Loucy (cell line): ENCODE results near the gene FGFR3.

ENCODE experiments used
- H2AFZ ChIP-seq: fragments of 200-600 bp; sonication (generic); 2 replicates; pipeline ENCODE4 v1.6.0; 2016; ENCODE audit warnings: antibody characterized with exemption, mild to moderate bottlenecking, low read length, moderate library complexity
- H3F3A ChIP-seq: fragments of 200-600 bp; 2 replicates; pipeline ENCODE4 v1.6.0; 2016; ENCODE audit warnings: antibody characterized with exemption, low read depth, mild to moderate bottlenecking
- H3K27me3 ChIP-seq: fragments of 200-600 bp; sonication (generic); 2 replicates; pipeline ENCODE4 v1.6.1; 2014; ENCODE audit warnings: low read length, mild to moderate bottlenecking; ENCODE audit not compliant: insufficient read depth, poor library complexity, severe bottlenecking
- H3K36me3 ChIP-seq: fragments of 200-600 bp; sonication (generic); 2 replicates; pipeline ENCODE4 v1.6.1; 2016; ENCODE audit warnings: low read length; ENCODE audit not compliant: insufficient read depth
- H3K4me1 ChIP-seq: fragments of 200-600 bp; sonication (generic); 2 replicates; pipeline ENCODE4 v1.5.1; 2014; ENCODE audit warnings: low read length, mild to moderate bottlenecking; ENCODE audit not compliant: insufficient read depth, poor library complexity, severe bottlenecking
- H3K4me2 ChIP-seq: fragments of 200-600 bp; sonication (generic); 2 replicates; pipeline ENCODE4 v1.6.0; 2014; ENCODE audit warnings: antibody characterized with exemption, low read length, low read depth, mild to moderate bottlenecking; ENCODE audit not compliant: poor library complexity, severe bottlenecking
- H3K4me3 ChIP-seq: fragments of 200-600 bp; sonication (generic); 2 replicates; pipeline ENCODE4 v1.5.1; 2014; ENCODE audit warnings: low read length, mild to moderate bottlenecking, mixed read lengths; ENCODE audit not compliant: poor library complexity, severe bottlenecking
- H3K79me2 ChIP-seq: fragments of 200-600 bp; sonication (generic); 2 replicates; pipeline ENCODE4 v1.6.1; 2014; ENCODE audit warnings: low read length; ENCODE audit not compliant: insufficient read depth
- H3K9ac ChIP-seq: fragments of 200-600 bp; sonication (generic); 2 replicates; pipeline ENCODE4 v1.6.0; 2014; ENCODE audit warnings: mild to moderate bottlenecking, low read depth, low read length, moderate library complexity; ENCODE audit not compliant: poor library complexity, severe bottlenecking
- H3K9me2 ChIP-seq: fragments of 200-600 bp; sonication (generic); replicated peaks from 2 replicates; pipeline ENCODE4 v1.6.1; 2016; ENCODE audit warnings: low read depth, low read length, mixed read lengths
- H3K9me3 ChIP-seq: fragments of 200-600 bp; sonication (generic); 2 replicates; pipeline ENCODE4 v1.6.1; 2014; ENCODE audit warnings: mild to moderate bottlenecking, antibody characterized with exemption, low read length, low read depth; ENCODE audit not compliant: insufficient read depth
- H4K20me1 ChIP-seq: fragments of 200-600 bp; sonication (generic); 2 replicates; pipeline ENCODE4 v1.6.0; 2014; ENCODE audit warnings: antibody characterized with exemption, low read length, mild to moderate bottlenecking; ENCODE audit not compliant: insufficient read depth, poor library complexity, severe bottlenecking
- EZH2phosphoT487 ChIP-seq: fragments of 200-600 bp; IDR thresholded peaks from 2 replicates; pipeline ENCODE4 v1.6.1; 2018; ENCODE audit warnings: antibody characterized with exemption, mild to moderate bottlenecking, moderate library complexity, borderline replicate concordance
- TF ChIP-seq, protein P1 (sequence below): fragments of 200-600 bp; sonication (generic); conservative IDR thresholded peaks from 2 replicates; pipeline ENCODE4 v1.5.1; 2014; ENCODE audit warnings: mild to moderate bottlenecking, antibody characterized with exemption, low read length

The FGFR3 gene

GRCh38 chr4:1826531-1827350, 33.6 kb downstream of the FGFR3 start:
- Histone ChIP-seq H3K9me3 (no peaks in the 10 kb centered on the region), H3F3A (no peaks in the 10 kb centered on the region), H3K9me2 (no peaks in the 10 kb centered on the region), H3K4me2 (no peak overlapping the region), H3K4me1 (no peaks in the 10 kb centered on the region), H3K27me3 (no peaks in the 10 kb centered on the region), H3K4me3 (no peak overlapping the region), H4K20me1 (no peaks in the 10 kb centered on the region), H3K79me2 (no peaks in the 10 kb centered on the region), H3K9ac (no peak overlapping the region), H3K36me3 (peaks cover 41% of the 10 kb centered on the region; the same call in 1 of the 2 replicates), H2AFZ (no peak overlapping the region)
- TF ChIP-seq, protein P1, sequence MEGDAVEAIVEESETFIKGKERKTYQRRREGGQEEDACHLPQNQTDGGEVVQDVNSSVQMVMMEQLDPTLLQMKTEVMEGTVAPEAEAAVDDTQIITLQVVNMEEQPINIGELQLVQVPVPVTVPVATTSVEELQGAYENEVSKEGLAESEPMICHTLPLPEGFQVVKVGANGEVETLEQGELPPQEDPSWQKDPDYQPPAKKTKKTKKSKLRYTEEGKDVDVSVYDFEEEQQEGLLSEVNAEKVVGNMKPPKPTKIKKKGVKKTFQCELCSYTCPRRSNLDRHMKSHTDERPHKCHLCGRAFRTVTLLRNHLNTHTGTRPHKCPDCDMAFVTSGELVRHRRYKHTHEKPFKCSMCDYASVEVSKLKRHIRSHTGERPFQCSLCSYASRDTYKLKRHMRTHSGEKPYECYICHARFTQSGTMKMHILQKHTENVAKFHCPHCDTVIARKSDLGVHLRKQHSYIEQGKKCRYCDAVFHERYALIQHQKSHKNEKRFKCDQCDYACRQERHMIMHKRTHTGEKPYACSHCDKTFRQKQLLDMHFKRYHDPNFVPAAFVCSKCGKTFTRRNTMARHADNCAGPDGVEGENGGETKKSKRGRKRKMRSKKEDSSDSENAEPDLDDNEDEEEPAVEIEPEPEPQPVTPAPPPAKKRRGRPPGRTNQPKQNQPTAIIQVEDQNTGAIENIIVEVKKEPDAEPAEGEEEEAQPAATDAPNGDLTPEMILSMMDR: no peak

- no peak overlapping the region for H3K4me3 ChIP-seq
- H3K9ac ChIP-seq: no peak overlapping the region
- TF ChIP-seq, protein P1: no peak
- TF ChIP-seq EZH2phosphoT487: no peak
- H3F3A ChIP-seq: no peaks in the 10 kb centered on the region
- H3K9me3 ChIP-seq: no peaks in the 10 kb centered on the region
- no peak overlapping the region for H3K4me2 ChIP-seq
- no peaks in the 10 kb centered on the region for H3K79me2 ChIP-seq
- no peak overlapping the region for H2AFZ ChIP-seq
- H3K4me1 ChIP-seq: no peaks in the 10 kb centered on the region
- no peaks in the 10 kb centered on the region for H4K20me1 ChIP-seq
- peaks cover 43% of the 10 kb centered on the region; the same call in 1 of the 2 replicates for H3K36me3 ChIP-seq
- no peaks in the 10 kb centered on the region for H3K9me2 ChIP-seq
- H3K27me3 ChIP-seq: no peaks in the 10 kb centered on the region
These were observed 37.1 kb downstream of the FGFR3 start for GRCh38 chr4:1830234-1830633.

DNA sequence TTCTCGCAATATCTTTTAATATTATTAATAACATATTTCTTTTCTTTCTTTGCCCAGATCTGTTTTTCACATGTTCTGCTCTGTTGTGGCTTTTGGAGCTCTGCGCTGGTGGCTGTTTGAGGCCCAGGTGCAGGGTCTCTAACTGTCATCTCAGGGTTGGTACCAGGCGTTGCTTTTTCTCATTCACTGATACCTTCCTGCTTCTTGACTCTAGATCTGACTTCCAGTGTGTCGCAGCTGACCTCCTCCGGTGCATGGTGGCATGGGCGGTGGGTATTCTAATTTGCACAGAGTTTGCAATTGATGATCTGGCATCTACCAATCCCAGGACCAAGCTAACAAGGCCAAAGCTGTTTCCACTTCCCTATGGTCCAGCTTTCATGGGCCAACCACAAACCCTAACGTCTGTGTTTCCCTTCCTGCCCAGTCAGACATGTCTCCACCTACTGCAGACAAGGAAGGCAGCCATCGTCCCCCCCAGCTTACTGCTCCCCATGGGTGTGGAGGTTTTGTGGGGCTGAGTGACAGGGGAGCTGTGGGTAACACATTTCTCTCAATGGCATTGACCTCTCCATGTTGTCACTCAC, 37.6 kb downstream of the FGFR3 start:
- Histone ChIP-seq H3K27me3 (no peaks in the 10 kb centered on the region), H3K4me2 (no peak overlapping the region), H3K4me3 (no peak overlapping the region), H3K9me3 (no peaks in the 10 kb centered on the region), H3K4me1 (no peaks in the 10 kb centered on the region), H4K20me1 (no peaks in the 10 kb centered on the region), H2AFZ (no peak overlapping the region), H3K9ac (no peak overlapping the region), H3K36me3 (peaks cover 44% of the 10 kb centered on the region; the same call in 1 of the 2 replicates), H3K9me2 (no peaks in the 10 kb centered on the region), H3K79me2 (no peaks in the 10 kb centered on the region), H3F3A (no peaks in the 10 kb centered on the region)
- TF ChIP-seq EZH2phosphoT487: no peak
- TF ChIP-seq, protein P1: no peak
